Liver (tissue), 9 donors: ENCODE data around the gene WNT16. TPM values are rescaled to one million over a fixed set of nuclear protein-coding genes. Genes with fewer than 3 reads are reported as not detected.

Source experiments
- DNase-seq: peaks from one replicate; pipeline ENCODE4 v3.0.0-alpha.2; 2017; ENCODE audit warnings: low spot score
- H3K27ac ChIP-seq, 2 donors: one replicate each; pipeline ENCODE4 v1.7.0; 2013; ENCODE audit warnings: inconsistent platforms in 2 of 2, low read length in 2 of 2, control low read depth in 1 of 2, low read depth in 1 of 2, mild to moderate bottlenecking in 1 of 2
- H3K27me3 ChIP-seq, 4 donors: one replicate each; pipeline versions ENCODE4 v1.6.1 to v1.7.0; 2013; ENCODE audit warnings: low read length in 3 of 4, inconsistent platforms in 1 of 4, mild to moderate bottlenecking in 1 of 4, moderate library complexity in 1 of 4; ENCODE audit not compliant: control insufficient read depth in 4 of 4, insufficient read depth in 4 of 4
- H3K36me3 ChIP-seq, 4 donors: one replicate each; pipeline versions ENCODE4 v1.6.1 to v1.7.0; 2013; ENCODE audit warnings: low read length in 3 of 4, mild to moderate bottlenecking in 3 of 4, low read depth in 1 of 4, moderate library complexity in 1 of 4; ENCODE audit not compliant: control insufficient read depth in 4 of 4, insufficient read depth in 3 of 4
- H3K4me1 ChIP-seq, 4 donors: one replicate each; pipeline versions ENCODE4 v1.6.1 to v1.7.0; 2013; ENCODE audit warnings: low read length in 3 of 4, mild to moderate bottlenecking in 3 of 4, moderate library complexity in 1 of 4; ENCODE audit not compliant: control insufficient read depth in 4 of 4, insufficient read depth in 4 of 4
- H3K4me3 ChIP-seq, 3 donors: one replicate each; pipeline versions ENCODE4 v1.6.1 to v1.7.0; 2013; ENCODE audit warnings: low read length in 3 of 3, control low read depth in 1 of 3, low read depth in 1 of 3, mild to moderate bottlenecking in 1 of 3
- H3K9ac ChIP-seq, 2 donors: one replicate each; pipeline ENCODE4 v1.7.0; 2013; ENCODE audit warnings: low read length in 2 of 2, mild to moderate bottlenecking in 2 of 2, moderate library complexity in 2 of 2, control low read depth in 1 of 2, low read depth in 1 of 2
- H3K9me3 ChIP-seq, 4 donors: one replicate each; pipeline versions ENCODE4 v1.6.1 to v1.7.0; 2013; ENCODE audit warnings: low read length in 3 of 4; ENCODE audit not compliant: control insufficient read depth in 4 of 4
- CTCF ChIP-seq: fragments of 150-350 bp; IDR thresholded peaks from 2 replicates; pipeline ENCODE4 v1.5.1; 2017; ENCODE audit warnings: improper control_type of control experiment, low read depth, low read length; ENCODE audit not compliant: missing input control
- FOXA1 ChIP-seq: IDR thresholded peaks from 2 replicates; pipeline ENCODE4 v1.6.1; 2016; ENCODE audit warnings: antibody characterized with exemption
- FOXA2 ChIP-seq: IDR thresholded peaks from 2 replicates; pipeline ENCODE4 v1.6.1; 2016; ENCODE audit warnings: antibody characterized with exemption
- HNF4A ChIP-seq, 2 donors: conservative IDR thresholded peaks; 2 replicates each; pipeline ENCODE4 v1.6.1; 2016; ENCODE audit warnings: antibody characterized with exemption in 2 of 2, mild to moderate bottlenecking in 2 of 2
- JUND ChIP-seq, 2 donors: IDR thresholded peaks; 2 replicates each; pipeline ENCODE4 v1.6.1; 2016; ENCODE audit warnings: antibody characterized with exemption in 2 of 2
- RAD21 ChIP-seq, 2 donors: IDR thresholded peaks; 2 replicates each; pipeline ENCODE4 v1.6.1; 2016; ENCODE audit warnings: antibody characterized with exemption in 2 of 2, mild to moderate bottlenecking in 2 of 2
- RXRA ChIP-seq, 2 donors: IDR thresholded peaks; 2 replicates each; pipeline ENCODE4 v1.6.1; 2017 to 2018; ENCODE audit warnings: antibody characterized with exemption in 2 of 2, mild to moderate bottlenecking in 1 of 2
- SP1 ChIP-seq: IDR thresholded peaks from 2 replicates; pipeline ENCODE4 v1.6.1; 2018; ENCODE audit warnings: antibody characterized with exemption, mild to moderate bottlenecking
- ZBTB33 ChIP-seq: IDR thresholded peaks from 2 replicates; pipeline ENCODE4 v1.6.1; 2016; ENCODE audit warnings: antibody characterized with exemption
- WGBS: extraction: QIAGEN DNeasy Blood & Tissue Kit; methylation state at CpG from one replicate; pipeline ENCODE4 v1.1.7; 2013; 5-methylcytosine and 5-hydroxymethylcytosine counted together
- polyA plus RNA-seq, 2 donors: library from polyadenylated mRNA; stranded (reverse) in 1 of 2; unstranded in 1 of 2; fragments of 200-250 nt in 1 of 2; fragments of >200 nt in 1 of 2; fragmentation: Nextera tagmentation in 1 of 2; extraction: Ambion mirVana in 1 of 2; gene quantifications; one replicate each; pipeline versions ENCODE4 v1.2.1 to v1.2.3, GENCODE V29; 2013 to 2015
- total RNA-seq, 2 donors: library from RNA; depleted of rRNA; stranded (reverse); fragments of >200 nt; gene quantifications; one replicate each; pipeline ENCODE4 v1.2.3, GENCODE V29; 2014
- donor health status: healthy.
- donor health status: healthy.
- donor health status: healthy.
- donor health status: healthy.
- donor health status: healthy.

The WNT16 gene
- total and polyA plus RNA-seq, 4 donors = not detected

- no peak overlapping the region for H3K9ac ChIP-seq
- TF ChIP-seq RAD21 (IDR thresholded peaks at IDR 0.05) (peak in 1 of 2 donors; percentile 17), FOXA2 (no peak)
- no peaks in the 10 kb centered on the region for H3K9me3 ChIP-seq
- no peaks in the 10 kb centered on the region for H3K36me3 ChIP-seq
- 95% methylated on average over 6 of the region's 6 CpGs for WGBS
- H3K27me3 ChIP-seq = no peaks in the 10 kb centered on the region
- no peak overlapping the region for H3K4me3 ChIP-seq
- no peak for DNase-seq
- H3K27ac ChIP-seq = no peak overlapping the region
- peaks cover 0 to 4% (median 0%) of the 10 kb centered on the region in 4 donors for H3K4me1 ChIP-seq
Measured at GRCh38 chr7:121303422-121304101, 25.2 kb upstream of the WNT16 start.

GRCh38 chr7:121304102-121304658, 24.6 kb upstream of the WNT16 start:
- Histone ChIP-seq H3K27me3 (no peaks in the 10 kb centered on the region), H3K27ac (no peak overlapping the region), H3K4me1 (peaks cover 0 to 4% (median 0%) of the 10 kb centered on the region in 4 donors), H3K36me3 (no peaks in the 10 kb centered on the region), H3K4me3 (no peak overlapping the region), H3K9me3 (no peaks in the 10 kb centered on the region), H3K9ac (no peak overlapping the region)
- TF ChIP-seq SP1 (no peak), FOXA1 (no peak), ZBTB33 (no peak), CTCF (no peak)
- WGBS = 97% methylated on average over 1 of the region's 1 CpG
- no peak for DNase-seq

- H3K9ac ChIP-seq = no peak overlapping the region
- no peaks in the 10 kb centered on the region for H3K27me3 ChIP-seq
- H3K9me3 ChIP-seq = no peaks in the 10 kb centered on the region
- TF ChIP-seq HNF4A (conservative IDR thresholded peaks at IDR 0.05) (no peak), FOXA2 (no peak), JUND (IDR thresholded peaks at IDR 0.05) (no peak), RXRA (IDR thresholded peaks at IDR 0.05) (peak in 1 of 2 donors; percentile 4), FOXA1 (no peak)
- DNase-seq = no peak
- H3K4me3 ChIP-seq = no peak overlapping the region
- peaks cover 0 to 4% (median 0%) of the 10 kb centered on the region in 4 donors for H3K4me1 ChIP-seq
- H3K27ac ChIP-seq = no peak overlapping the region
- 61% methylated on average over 3 of the region's 3 CpGs for WGBS
- H3K36me3 ChIP-seq = no peaks in the 10 kb centered on the region
Measured at GRCh38 chr7:121305109-121305508, 23.7 kb upstream of the WNT16 start.
